HEK293T (cell line): ENCODE data around the gene LUM.

ENCODE experiments used
- ARNT ChIP-seq: fragments of 450-650 bp; IDR thresholded peaks from 2 replicates; pipeline ENCODE4 v1.6.1; 2017; ENCODE audit warnings: mild to moderate bottlenecking
- BHLHE40 ChIP-seq: fragments of 450-650 bp; IDR thresholded peaks from 2 replicates; pipeline ENCODE4 v1.6.1; 2016; ENCODE audit warnings: mild to moderate bottlenecking, moderate library complexity, borderline replicate concordance
- ELF4 ChIP-seq: fragments of 450-650 bp; IDR thresholded peaks from 2 replicates; pipeline ENCODE4 v1.6.1; 2017; ENCODE audit warnings: antibody characterized with exemption
- FOXA1 ChIP-seq: fragments of 450-650 bp; IDR thresholded peaks from 2 replicates; pipeline ENCODE4 v1.6.1; 2016; ENCODE audit warnings: mild to moderate bottlenecking
- FOXK2 ChIP-seq: fragments of 450-650 bp; IDR thresholded peaks from 2 replicates; pipeline ENCODE4 v1.6.1; 2016; ENCODE audit warnings: mild to moderate bottlenecking
- FOXM1 ChIP-seq: fragments of 450-650 bp; IDR thresholded peaks from 2 replicates; pipeline ENCODE4 v1.6.1; 2017; ENCODE audit warnings: mild to moderate bottlenecking, borderline replicate concordance
- L3MBTL2 ChIP-seq: fragments of 450-650 bp; conservative IDR thresholded peaks from 2 replicates; pipeline ENCODE4 v1.6.1; 2016; ENCODE audit warnings: mild to moderate bottlenecking
- LEF1 ChIP-seq: fragments of 450-650 bp; IDR thresholded peaks from 2 replicates; pipeline ENCODE4 v1.6.1; 2017; ENCODE audit warnings: mild to moderate bottlenecking, borderline replicate concordance
- PKNOX1 ChIP-seq: fragments of 450-650 bp; IDR thresholded peaks from 2 replicates; pipeline ENCODE4 v1.6.1; 2016
- SP1 ChIP-seq: fragments of 450-650 bp; IDR thresholded peaks from 2 replicates; pipeline ENCODE4 v1.6.1; 2017
- SUZ12 ChIP-seq: fragments of 450-650 bp; IDR thresholded peaks from 2 replicates; pipeline ENCODE4 v1.6.1; 2016; ENCODE audit warnings: mild to moderate bottlenecking
- TARDBP ChIP-seq: fragments of 450-650 bp; IDR thresholded peaks from 2 replicates; pipeline ENCODE4 v1.6.1; 2016
- ZNF384 ChIP-seq: fragments of 450-650 bp; IDR thresholded peaks from 2 replicates; pipeline ENCODE4 v1.6.1; 2016

GRCh38 chr12:91100906-91101305 is 10.4 kb downstream of the LUM start:
- TF ChIP-seq FOXA1 (no peak), SP1 (no peak), ZNF384 (no peak), ELF4 (no peak), FOXM1 (no peak), PKNOX1 (no peak), TARDBP (no peak), LEF1 (no peak), BHLHE40 (no peak), SUZ12 (no peak), FOXK2 (no peak), ARNT (no peak), L3MBTL2 (no peak)
